GM10266 (cell line): ENCODE results near the gene COL27A1.

Experiments used
- DNase-seq: peaks from one replicate; pipeline ENCODE4 v3.0.0; 2012; ENCODE audit errors: extremely low spot score
- CTCF ChIP-seq: IDR thresholded peaks from 2 replicates; pipeline ENCODE4 v1.5.1; 2012; ENCODE audit warnings: mild to moderate bottlenecking, low read depth; ENCODE audit not compliant: control insufficient read depth, insufficient read depth; ENCODE audit errors: missing control alignments

The COL27A1 gene

GRCh38 chr9:114177423-114178064, 22.2 kb downstream of the COL27A1 start:
- DNase-seq: no peak
- TF ChIP-seq CTCF: no peak

- no peak for DNase-seq
- TF ChIP-seq CTCF: no peak
These were observed 22.7 kb downstream of the COL27A1 start for GRCh38 chr9:114178076-114178475.

GRCh38 chr9:114178756-114179450, 23.6 kb downstream of the COL27A1 start:
- no peak for DNase-seq
- no peak for TF ChIP-seq CTCF

GRCh38 chr9:114179516-114179915, 24.2 kb downstream of the COL27A1 start:
- DNase-seq: no peak
- TF ChIP-seq CTCF: no peak

- TF ChIP-seq CTCF: no peak
These were observed 25.6 kb downstream of the COL27A1 start for GRCh38 chr9:114180696-114181606.

GRCh38 chr9:114181607-114182409, 26.5 kb downstream of the COL27A1 start:
- no peak for DNase-seq
- TF ChIP-seq CTCF: no peak

More at GRCh38 chr9:114180696-114181606, 25.6 kb downstream of the COL27A1 start:
- no peak for DNase-seq
